Neural crest cell (in vitro differentiated cells): ENCODE results near the gene CDO1. TPM values are rescaled to one million over a fixed set of nuclear protein-coding genes. Genes with fewer than 3 reads are reported as not detected.

Experiments used
- DNase-seq: peaks from one replicate; pipeline ENCODE4 v3.0.0; 2021; ENCODE audit warnings: low read depth, mixed read lengths, low spot score
- H3K27ac Mint-ChIP-seq: one replicate; pipeline ENCODE4 v1.8.0; 2021; ENCODE audit warnings: mild to moderate bottlenecking, mixed read lengths; ENCODE audit not compliant: unreplicated experiment
- H3K27me3 Mint-ChIP-seq: 2 replicates; pipeline ENCODE4 v1.8.0; 2021; ENCODE audit warnings: low read depth, mild to moderate bottlenecking, mixed read lengths
- H3K36me3 Mint-ChIP-seq: 2 replicates; pipeline ENCODE4 v1.8.0; 2021; ENCODE audit warnings: low read depth, mild to moderate bottlenecking, mixed read lengths
- H3K4me1 Mint-ChIP-seq: 2 replicates; pipeline ENCODE4 v1.8.0; 2021; ENCODE audit warnings: mixed read lengths
- H3K4me3 Mint-ChIP-seq: one replicate; pipeline ENCODE4 v1.8.0; 2021; ENCODE audit warnings: mild to moderate bottlenecking, mixed read lengths
- H3K9me3 Mint-ChIP-seq: 2 replicates; pipeline ENCODE4 v1.8.0; 2021; ENCODE audit warnings: mixed read lengths
- CTCF ChIP-seq: fragments of 200-600 bp; sonication (generic); conservative IDR thresholded peaks from 2 replicates; pipeline ENCODE4 v1.5.0; 2021; ENCODE audit warnings: antibody characterized with exemption, mild to moderate bottlenecking
- long read RNA-seq: library from polyadenylated mRNA; unstranded; transcript quantifications from one replicate; pipeline ENCODE4 v2.0.0, GENCODE V29; 2020
- total RNA-seq: library from RNA; stranded (reverse); gene quantifications from 2 replicates; pipeline ENCODE4 v1.2.1, GENCODE V29; 2021

CDO1 gene
- total RNA-seq, result 27.6 and 28.9 TPM in 2 replicates
- long read RNA-seq, transcript CDO1-201 (5 exons, 1,860 nt), result major isoform, 69 of 73 reads
- long read RNA-seq, partial matches to known transcripts, result 1 of 73 reads
- long read RNA-seq, other reads (novel, unspliced or antisense), result 3 of 73 reads

- Mint-ChIP-seq H3K27me3 (peaks cover 14% of the 10 kb centered on the region), H3K36me3 (peaks cover 3% of the 10 kb centered on the region), H3K4me3 (peak within 1 kb of the TSS; percentile 99), H3K4me1 (peaks cover 39% of the 10 kb centered on the region), H3K9me3 (no peaks in the 10 kb centered on the region), H3K27ac (peak within 1 kb of the TSS; percentile 98)
- TF ChIP-seq CTCF, result no peak
- peak; percentile 67 for DNase-seq
These were observed at the start of gene CDO1 for GRCh38 chr5:115816226-115817081. TSS of gene CDO1 (minus strand) at chr5:115816659. CDS start at chr5:115816397, 262 bp downstream.

GRCh38 chr5:115859378-115859777 lies 42.9 kb upstream of the CDO1 start:
- Mint-ChIP-seq H3K4me1 (peaks cover 19% of the 10 kb centered on the region), H3K36me3 (peaks cover 7% of the 10 kb centered on the region), H3K27me3 (no peaks in the 10 kb centered on the region), H3K27ac (no peak overlapping the region), H3K4me3 (no peak overlapping the region), H3K9me3 (peaks cover 3% of the 10 kb centered on the region)
- no peak for DNase-seq
- TF ChIP-seq CTCF, result no peak

GRCh38 chr5:115858396-115858795 lies 41.9 kb upstream of the CDO1 start:
- Mint-ChIP-seq H3K4me1 (peaks cover 19% of the 10 kb centered on the region), H3K27me3 (no peaks in the 10 kb centered on the region), H3K27ac (no peak overlapping the region), H3K36me3 (peaks cover 12% of the 10 kb centered on the region), H3K4me3 (no peak overlapping the region), H3K9me3 (peaks cover 9% of the 10 kb centered on the region)
- TF ChIP-seq CTCF, result no peak
- no peak for DNase-seq

- Mint-ChIP-seq H3K9me3 (peaks cover 13% of the 10 kb centered on the region), H3K4me1 (peaks cover 19% of the 10 kb centered on the region), H3K27me3 (no peaks in the 10 kb centered on the region), H3K27ac (no peak overlapping the region), H3K36me3 (peaks cover 13% of the 10 kb centered on the region), H3K4me3 (no peak overlapping the region)
- no peak for DNase-seq
- TF ChIP-seq CTCF, result no peak
These were observed 41.3 kb upstream of the CDO1 start for GRCh38 chr5:115857626-115858349.

GRCh38 chr5:115857057-115857479 lies 40.6 kb upstream of the CDO1 start:
- DNase-seq, result no peak
- TF ChIP-seq CTCF, result no peak
- H3K4me3 Mint-ChIP-seq, result no peak overlapping the region
- no peak overlapping the region for H3K27ac Mint-ChIP-seq
- peaks cover 11% of the 10 kb centered on the region for H3K36me3 Mint-ChIP-seq
- H3K4me1 Mint-ChIP-seq, result peaks cover 19% of the 10 kb centered on the region
- H3K9me3 Mint-ChIP-seq, result peaks cover 13% of the 10 kb centered on the region
- H3K27me3 Mint-ChIP-seq, result no peaks in the 10 kb centered on the region
